Measurements from ENCODE around the gene CHRM4.

Gene CHRM4

DNA sequence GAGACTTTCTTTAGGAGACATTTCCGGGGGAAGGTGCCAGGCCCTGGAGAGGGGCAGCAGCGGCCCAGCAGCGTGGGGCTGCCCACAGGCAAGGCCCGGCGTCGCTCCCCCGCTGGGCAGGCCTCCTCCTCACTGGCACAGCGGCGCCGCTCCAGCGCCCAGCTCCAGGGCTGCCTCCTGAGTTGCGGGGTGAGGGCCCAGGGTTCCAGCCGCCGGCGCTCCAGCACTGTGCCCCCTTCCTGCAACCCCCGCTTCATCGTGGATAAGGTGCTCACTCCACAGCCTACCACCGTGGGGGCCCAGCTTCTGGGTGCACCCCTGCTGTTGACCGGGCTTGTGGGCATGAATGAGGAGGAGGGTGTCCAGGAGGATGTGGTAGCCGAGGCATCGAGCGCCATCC is 25.3 kb downstream of the CHRM4 start:
- Histone ChIP-seq H3K27me3 (ENCODE audit: control insufficient read depth, insufficient read depth, low read length) (no peaks in the 10 kb centered on the region), H3K36me3 (ENCODE audit: control insufficient read depth, insufficient read depth, low read length) (peaks cover 25% of the 10 kb centered on the region), H3K4me3 (ENCODE audit: low read depth, low read length) (no peak overlapping the region), H3K9ac (ENCODE audit: low read length) (no peak overlapping the region), H3K9me3 (ENCODE audit: control insufficient read depth, insufficient read depth, low read depth, low read length) (no peaks in the 10 kb centered on the region), H3K4me1 (ENCODE audit: control insufficient read depth, insufficient read depth, low read length) (peaks cover 40% of the 10 kb centered on the region), H3K27ac (ENCODE audit: low read depth, low read length) (no peak overlapping the region)

- Histone ChIP-seq H3K9ac (ENCODE audit: low read length) (no peak overlapping the region), H3K4me1 (ENCODE audit: control insufficient read depth, insufficient read depth, low read length) (peaks cover 41% of the 10 kb centered on the region), H3K4me3 (ENCODE audit: low read depth, low read length) (no peak overlapping the region), H3K9me3 (ENCODE audit: control insufficient read depth, insufficient read depth, low read depth, low read length) (no peaks in the 10 kb centered on the region), H3K27me3 (ENCODE audit: control insufficient read depth, insufficient read depth, low read length) (no peaks in the 10 kb centered on the region), H3K27ac (ENCODE audit: low read depth, low read length) (no peak overlapping the region), H3K36me3 (ENCODE audit: control insufficient read depth, insufficient read depth, low read length) (peaks cover 14% of the 10 kb centered on the region)
Observed at GRCh38 chr11:46364791-46365190, 26.8 kb downstream of the CHRM4 start.

DNA sequence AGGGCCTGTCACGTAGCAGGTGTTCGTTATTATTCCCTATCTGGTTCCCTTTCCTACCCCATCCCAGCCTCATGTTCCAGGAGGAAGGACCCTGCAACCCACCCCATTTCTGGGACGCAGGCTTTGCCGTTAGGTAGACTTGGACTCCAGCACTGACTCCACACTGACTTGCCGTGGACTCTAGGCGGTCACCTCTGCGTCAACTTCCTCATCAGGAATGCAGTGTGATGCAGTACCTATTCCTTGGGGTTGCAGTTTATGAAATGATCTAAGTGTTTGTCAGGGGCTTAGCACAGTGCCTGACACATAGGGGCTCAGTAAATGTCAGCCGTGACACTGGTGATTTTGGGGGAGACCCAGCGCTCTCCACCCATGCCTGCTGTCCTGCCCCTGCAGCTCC is 27.5 kb downstream of the CHRM4 start:
- Histone ChIP-seq H3K4me1 (ENCODE audit: control insufficient read depth, insufficient read depth, low read length) (peaks cover 35% of the 10 kb centered on the region), H3K36me3 (ENCODE audit: control insufficient read depth, insufficient read depth, low read length) (peaks cover 13% of the 10 kb centered on the region), H3K9me3 (ENCODE audit: control insufficient read depth, insufficient read depth, low read depth, low read length) (no peaks in the 10 kb centered on the region), H3K27ac (ENCODE audit: low read depth, low read length) (no peak overlapping the region), H3K27me3 (ENCODE audit: control insufficient read depth, insufficient read depth, low read length) (no peaks in the 10 kb centered on the region), H3K4me3 (ENCODE audit: low read depth, low read length) (no peak overlapping the region), H3K9ac (ENCODE audit: low read length) (no peak overlapping the region)

DNA sequence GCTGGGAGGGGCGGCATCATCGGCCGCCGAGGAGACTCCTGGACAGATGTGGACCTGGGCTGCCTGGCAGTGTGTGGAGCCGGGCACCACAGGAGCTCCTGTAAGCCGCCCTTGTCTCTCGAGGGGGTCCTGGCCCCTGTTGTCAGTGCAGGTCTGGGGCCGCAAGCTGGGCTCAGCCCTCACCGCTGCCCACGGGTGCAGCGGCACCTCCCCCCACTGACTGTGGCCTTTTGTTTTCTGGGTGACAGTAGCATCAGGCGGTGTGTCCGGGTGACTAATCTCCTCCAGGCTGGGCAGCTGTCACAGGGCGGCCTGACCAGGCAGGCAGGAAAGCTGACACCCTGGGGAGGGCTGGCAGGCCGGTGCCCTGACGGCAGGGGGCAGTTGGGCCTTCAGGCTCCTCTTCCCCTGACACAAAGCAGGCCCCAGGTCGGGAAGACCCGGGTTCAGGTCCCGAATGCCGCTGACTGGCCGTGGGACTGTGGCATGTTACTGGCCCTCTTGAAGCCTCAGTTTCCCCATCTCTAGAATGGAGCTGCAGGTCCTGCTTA is 28.0 kb downstream of the CHRM4 start:
- H3K9me3 ChIP-seq (ENCODE audit: control insufficient read depth, insufficient read depth, low read depth, low read length), result no peaks in the 10 kb centered on the region
- no peak overlapping the region for H3K9ac ChIP-seq (ENCODE audit: low read length)
- no peak overlapping the region for H3K27ac ChIP-seq (ENCODE audit: low read depth, low read length)
- H3K4me1 ChIP-seq (ENCODE audit: control insufficient read depth, insufficient read depth, low read length), result peaks cover 34% of the 10 kb centered on the region
- no peaks in the 10 kb centered on the region for H3K27me3 ChIP-seq (ENCODE audit: control insufficient read depth, insufficient read depth, low read length)
- H3K4me3 ChIP-seq (ENCODE audit: low read depth, low read length), result no peak overlapping the region
- peaks cover 10% of the 10 kb centered on the region for H3K36me3 ChIP-seq (ENCODE audit: control insufficient read depth, insufficient read depth, low read length)

DNA sequence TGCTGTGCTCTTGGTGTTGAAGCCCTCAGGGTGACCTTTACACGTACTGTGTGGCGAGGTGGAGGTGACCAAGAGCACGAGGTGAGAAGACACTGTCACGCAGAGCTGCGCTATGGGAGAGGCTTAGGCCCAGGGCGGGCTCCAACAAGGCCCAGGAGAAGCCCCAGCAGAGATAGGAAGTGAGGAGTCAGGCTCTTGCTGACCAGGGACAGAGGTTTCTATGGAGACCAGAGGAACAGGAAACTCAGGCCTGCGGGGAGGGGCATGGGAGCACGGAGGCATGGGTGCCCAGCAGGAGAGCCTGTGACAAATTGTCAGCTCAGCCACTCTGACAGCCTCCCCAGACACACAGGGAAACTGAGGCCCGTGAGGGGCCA is 28.6 kb downstream of the CHRM4 start:
- Histone ChIP-seq H3K36me3 (ENCODE audit: control insufficient read depth, insufficient read depth, low read length) (peaks cover 5% of the 10 kb centered on the region), H3K27ac (ENCODE audit: low read depth, low read length) (no peak overlapping the region), H3K9me3 (ENCODE audit: control insufficient read depth, insufficient read depth, low read depth, low read length) (no peaks in the 10 kb centered on the region), H3K4me3 (ENCODE audit: low read depth, low read length) (no peak overlapping the region), H3K27me3 (ENCODE audit: control insufficient read depth, insufficient read depth, low read length) (no peaks in the 10 kb centered on the region), H3K9ac (ENCODE audit: low read length) (no peak overlapping the region), H3K4me1 (ENCODE audit: control insufficient read depth, insufficient read depth, low read length) (peaks cover 34% of the 10 kb centered on the region)

GRCh38 chr11:46362156-46363030 is 29.2 kb downstream of the CHRM4 start:
- Histone ChIP-seq H3K4me1 (ENCODE audit: control insufficient read depth, insufficient read depth, low read length) (peaks cover 38% of the 10 kb centered on the region), H3K27me3 (ENCODE audit: control insufficient read depth, insufficient read depth, low read length) (no peaks in the 10 kb centered on the region), H3K27ac (ENCODE audit: low read depth, low read length) (no peak overlapping the region), H3K4me3 (ENCODE audit: low read depth, low read length) (no peak overlapping the region), H3K9ac (ENCODE audit: low read length) (no peak overlapping the region), H3K9me3 (ENCODE audit: control insufficient read depth, insufficient read depth, low read depth, low read length) (no peaks in the 10 kb centered on the region), H3K36me3 (ENCODE audit: control insufficient read depth, insufficient read depth, low read length) (0 out of 2 replicates have a peak, but pooled peaks cover 2% of the 10 kb centered on the region)

DNA sequence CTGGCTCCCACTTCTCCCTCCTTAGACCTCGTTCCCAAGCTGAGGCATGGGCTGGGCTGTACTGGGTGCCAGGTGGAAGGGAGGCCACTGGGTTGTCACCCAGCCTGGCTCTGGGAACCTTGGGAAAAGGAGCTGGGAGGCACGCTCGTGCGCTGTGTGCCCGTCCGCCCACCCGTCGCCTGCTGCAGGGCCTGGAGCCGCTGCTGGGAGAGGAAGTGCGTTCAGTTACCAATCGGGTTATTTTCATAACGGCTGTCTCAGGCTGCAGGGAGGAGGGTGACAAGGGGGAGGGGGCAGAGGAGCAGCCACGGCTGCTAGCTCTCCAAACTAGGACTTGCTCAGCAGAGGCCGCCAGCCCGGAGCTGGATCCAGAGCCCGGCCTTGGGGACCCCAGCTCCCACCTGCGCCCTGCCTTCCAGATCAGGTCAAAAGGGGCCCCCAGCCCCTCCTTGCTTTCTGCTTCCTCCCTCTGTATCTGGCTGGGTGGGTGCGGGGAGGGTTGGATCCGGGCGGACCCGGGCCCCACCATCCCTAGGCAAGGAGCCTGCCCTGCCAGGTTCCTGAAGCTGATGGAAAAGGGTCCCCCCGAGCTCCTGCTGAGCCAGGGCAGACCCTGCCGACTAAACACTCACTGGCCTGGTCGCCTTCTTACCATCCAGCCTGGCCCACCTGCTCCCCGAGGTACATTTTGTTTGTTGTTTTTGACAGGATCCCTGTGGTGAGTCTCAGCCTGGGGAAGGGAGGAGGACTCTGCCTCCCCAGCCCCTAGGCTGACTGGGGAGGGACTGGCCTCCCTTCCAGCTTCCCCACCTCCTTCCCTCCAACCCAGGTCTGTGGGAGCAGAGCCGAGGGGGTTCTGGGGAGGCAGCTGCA is 30.1 kb downstream of the CHRM4 start:
- Histone ChIP-seq H3K27ac (ENCODE audit: low read depth, low read length) (no peak overlapping the region), H3K9me3 (ENCODE audit: control insufficient read depth, insufficient read depth, low read depth, low read length) (no peaks in the 10 kb centered on the region), H3K36me3 (ENCODE audit: control insufficient read depth, insufficient read depth, low read length) (0 out of 2 replicates have a peak, but pooled peaks cover 2% of the 10 kb centered on the region), H3K27me3 (ENCODE audit: control insufficient read depth, insufficient read depth, low read length) (no peaks in the 10 kb centered on the region), H3K4me3 (ENCODE audit: low read depth, low read length) (no peak overlapping the region), H3K9ac (ENCODE audit: low read length) (no peak overlapping the region), H3K4me1 (ENCODE audit: control insufficient read depth, insufficient read depth, low read length) (peaks cover 39% of the 10 kb centered on the region)

DNA sequence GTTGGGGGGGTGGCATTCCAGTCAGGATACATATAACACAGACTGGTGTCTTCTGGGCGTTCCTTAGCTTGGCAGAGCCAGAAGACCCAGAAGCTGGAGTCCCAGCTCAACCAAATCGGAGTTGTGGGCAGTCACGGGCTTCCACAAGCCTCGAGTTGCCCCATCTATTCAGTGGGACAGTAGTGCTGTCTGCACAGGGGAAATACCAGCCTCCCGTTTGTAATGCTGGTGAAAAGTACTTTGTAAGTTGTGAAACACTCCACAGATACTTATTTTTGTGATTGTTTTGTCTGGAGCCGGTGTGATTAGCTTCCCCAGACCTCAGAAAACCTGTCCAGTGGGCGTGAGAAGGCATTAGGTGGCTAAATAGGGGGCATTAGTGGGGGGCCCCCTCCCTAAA is 30.7 kb downstream of the CHRM4 start:
- no peak overlapping the region for H3K27ac ChIP-seq (ENCODE audit: low read depth, low read length)
- no peak overlapping the region for H3K9ac ChIP-seq (ENCODE audit: low read length)
- 0 out of 2 replicates have a peak, but pooled peaks cover 2% of the 10 kb centered on the region for H3K36me3 ChIP-seq (ENCODE audit: control insufficient read depth, insufficient read depth, low read length)
- H3K4me3 ChIP-seq (ENCODE audit: low read depth, low read length), result no peak overlapping the region
- no peaks in the 10 kb centered on the region for H3K9me3 ChIP-seq (ENCODE audit: control insufficient read depth, insufficient read depth, low read depth, low read length)
- peaks cover 45% of the 10 kb centered on the region for H3K4me1 ChIP-seq (ENCODE audit: control insufficient read depth, insufficient read depth, low read length)
- no peaks in the 10 kb centered on the region for H3K27me3 ChIP-seq (ENCODE audit: control insufficient read depth, insufficient read depth, low read length)

DNA sequence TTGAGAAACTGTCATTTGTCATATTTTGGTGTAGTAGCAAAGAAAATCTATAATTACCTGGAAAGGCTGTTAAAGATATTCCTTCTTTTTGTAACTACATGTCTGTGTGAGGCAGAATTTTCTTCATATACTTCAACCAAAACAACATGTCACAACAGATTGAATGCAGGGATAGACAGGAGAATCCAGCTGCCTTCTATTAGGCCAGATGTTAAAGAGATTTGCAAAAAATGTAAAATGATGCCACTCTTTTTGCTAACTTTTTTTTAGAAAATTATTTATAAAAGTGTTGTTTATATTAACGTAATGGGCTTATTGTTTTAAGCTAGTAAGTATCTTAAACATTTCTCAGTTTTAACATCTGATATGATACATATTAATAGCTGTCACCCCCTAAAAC is 31.6 kb downstream of the CHRM4 start:
- H3K27me3 ChIP-seq (ENCODE audit: control insufficient read depth, insufficient read depth, low read length), result no peaks in the 10 kb centered on the region
- no peak overlapping the region for H3K9ac ChIP-seq (ENCODE audit: low read length)
- peaks cover 45% of the 10 kb centered on the region for H3K4me1 ChIP-seq (ENCODE audit: control insufficient read depth, insufficient read depth, low read length)
- no peaks in the 10 kb centered on the region for H3K9me3 ChIP-seq (ENCODE audit: control insufficient read depth, insufficient read depth, low read depth, low read length)
- 0 out of 2 replicates have a peak, but pooled peaks cover 2% of the 10 kb centered on the region for H3K36me3 ChIP-seq (ENCODE audit: control insufficient read depth, insufficient read depth, low read length)
- H3K27ac ChIP-seq (ENCODE audit: low read depth, low read length), result no peak overlapping the region
- no peak overlapping the region for H3K4me3 ChIP-seq (ENCODE audit: low read depth, low read length)

DNA sequence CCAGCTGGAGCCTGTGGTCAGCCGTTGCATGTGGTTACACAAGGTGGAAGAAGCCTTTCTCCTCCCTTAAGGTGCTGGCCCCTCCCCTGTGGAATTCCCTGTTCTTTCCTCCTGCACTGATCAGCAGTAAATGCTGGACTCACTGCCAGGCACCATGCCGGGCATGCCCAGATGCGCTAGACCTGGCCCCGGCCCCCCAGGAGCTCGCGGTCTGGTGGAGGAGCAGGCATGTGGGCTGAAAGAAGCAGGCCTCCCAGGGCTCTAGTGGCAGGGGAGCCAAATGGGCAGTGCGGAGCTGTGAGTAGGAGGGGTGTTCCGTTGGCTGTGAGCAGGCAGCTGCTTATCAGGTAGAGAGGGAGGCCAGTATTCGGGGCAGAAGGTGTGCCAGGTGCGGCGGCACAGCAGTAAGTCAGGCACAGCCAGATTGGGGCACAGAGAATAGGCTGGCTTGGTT is 34.1 kb downstream of the CHRM4 start:
- peaks cover 51% of the 10 kb centered on the region for H3K4me1 ChIP-seq (ENCODE audit: control insufficient read depth, insufficient read depth, low read length)
- no peak overlapping the region for H3K9ac ChIP-seq (ENCODE audit: low read length)
- H3K27me3 ChIP-seq (ENCODE audit: control insufficient read depth, insufficient read depth, low read length), result no peaks in the 10 kb centered on the region
- no peaks in the 10 kb centered on the region for H3K9me3 ChIP-seq (ENCODE audit: control insufficient read depth, insufficient read depth, low read depth, low read length)
- no peak overlapping the region for H3K27ac ChIP-seq (ENCODE audit: low read depth, low read length)
- H3K4me3 ChIP-seq (ENCODE audit: low read depth, low read length), result no peak overlapping the region
- no peaks in the 10 kb centered on the region for H3K36me3 ChIP-seq (ENCODE audit: control insufficient read depth, insufficient read depth, low read length)
